Measurements from ENCODE around the gene ABHD14A.
"Not testable (repeated sequence)": the region's sequence is repeated elsewhere in the genome, so short reads cannot be mapped to it uniquely, and the experiment has no call there.

ABHD14A gene

DNA sequence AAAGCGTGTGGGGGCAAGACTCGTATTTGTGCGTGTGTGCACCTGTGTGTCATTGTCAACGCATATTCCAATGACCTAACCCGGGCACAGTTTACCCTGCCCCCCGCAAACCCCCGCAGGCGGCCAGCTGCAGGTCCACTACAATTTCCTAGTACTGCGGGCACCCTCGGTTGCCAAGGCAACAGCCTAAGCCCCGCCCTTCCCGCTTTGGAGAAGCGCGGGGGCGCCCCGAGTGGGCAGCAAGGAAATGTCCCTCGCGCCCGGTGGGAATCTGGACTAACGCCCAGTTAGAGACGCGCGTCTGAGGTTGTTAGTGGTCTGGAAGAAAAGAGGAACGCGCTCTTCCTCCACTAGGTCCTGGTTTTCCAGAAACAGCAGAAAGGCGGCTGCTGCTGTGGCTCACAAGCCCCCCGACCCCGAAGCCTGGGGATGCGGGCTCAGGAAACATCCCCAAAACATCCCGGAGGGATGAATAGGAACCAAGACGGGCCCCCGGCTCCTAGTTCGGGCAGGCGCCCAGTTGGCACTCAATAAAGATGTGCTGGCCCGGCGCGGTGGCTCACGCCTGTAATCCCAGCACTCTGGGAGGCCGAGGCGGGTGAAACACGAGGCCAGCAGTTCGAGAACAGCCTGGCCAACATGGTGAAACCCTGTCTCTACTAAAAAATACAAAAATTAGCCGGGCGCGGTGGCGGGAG, 1.1 kb downstream of the ABHD14A start:
- no peak for DNase-seq

DNA sequence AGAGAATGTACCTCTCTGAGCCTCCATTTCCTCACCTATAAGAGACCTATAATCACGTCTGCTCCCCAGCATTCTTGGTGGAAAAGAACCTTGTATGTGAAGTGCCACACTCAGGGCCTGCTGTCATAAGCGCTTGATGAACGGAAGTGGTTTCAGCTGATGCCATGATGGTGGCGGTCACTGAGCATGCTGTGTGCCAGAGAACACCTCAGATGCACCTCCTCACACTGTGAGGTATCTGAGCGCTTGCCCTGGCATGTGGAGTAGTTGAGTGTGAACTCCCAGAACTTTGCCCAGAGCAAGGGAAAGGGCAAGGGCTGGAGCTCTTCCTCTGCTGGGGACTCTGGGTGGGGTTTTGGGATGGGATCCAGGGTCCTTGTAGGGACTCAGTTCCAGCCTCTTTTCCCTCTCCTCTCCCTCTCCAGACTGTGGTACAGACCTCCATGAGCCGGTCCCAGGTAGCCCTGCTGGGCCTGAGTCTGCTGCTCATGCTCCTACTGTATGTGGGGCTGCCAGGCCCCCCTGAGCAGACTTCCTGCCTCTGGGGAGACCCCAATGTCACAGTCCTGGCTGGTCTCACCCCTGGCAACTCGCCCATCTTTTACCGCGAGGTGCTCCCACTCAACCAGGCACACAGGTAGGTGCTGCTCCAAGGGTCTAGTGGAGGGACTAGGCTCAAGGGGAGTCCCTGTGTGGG, 2.7 kb downstream of the ABHD14A start:
- no peak for DNase-seq

DNA sequence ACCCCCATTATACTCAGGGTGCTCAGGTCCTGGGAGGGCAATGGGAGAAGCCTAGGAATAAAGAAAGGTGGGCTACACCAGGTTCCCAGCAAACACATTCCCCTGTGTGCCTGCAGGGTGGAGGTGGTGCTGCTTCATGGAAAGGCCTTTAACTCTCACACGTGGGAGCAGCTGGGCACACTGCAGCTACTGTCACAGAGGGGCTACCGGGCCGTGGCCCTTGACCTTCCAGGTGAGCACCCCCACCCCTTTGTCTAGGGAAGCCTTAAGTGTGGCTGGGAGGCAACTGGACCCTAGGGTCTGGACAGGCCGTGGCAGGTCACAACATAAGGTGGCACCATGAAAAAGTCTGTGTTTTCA, 3.3 kb downstream of the ABHD14A start:
- no peak for DNase-seq

DNA sequence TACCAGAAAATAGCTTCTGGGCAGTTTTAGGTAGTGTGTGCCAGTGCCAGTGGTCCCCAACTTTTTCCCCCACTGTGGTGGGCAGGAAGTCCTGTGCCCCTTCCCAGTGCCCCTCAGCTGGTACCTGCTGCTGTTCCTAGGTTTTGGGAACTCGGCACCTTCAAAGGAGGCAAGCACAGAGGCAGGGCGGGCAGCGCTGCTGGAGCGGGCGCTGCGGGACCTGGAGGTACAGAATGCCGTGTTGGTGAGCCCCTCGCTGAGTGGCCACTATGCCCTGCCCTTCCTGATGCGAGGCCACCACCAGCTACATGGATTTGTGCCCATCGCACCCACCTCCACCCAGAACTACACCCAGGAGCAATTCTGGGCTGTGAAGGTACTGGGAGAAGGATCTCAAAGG, 5.4 kb downstream of the ABHD14A start:
- no peak for DNase-seq

DNA sequence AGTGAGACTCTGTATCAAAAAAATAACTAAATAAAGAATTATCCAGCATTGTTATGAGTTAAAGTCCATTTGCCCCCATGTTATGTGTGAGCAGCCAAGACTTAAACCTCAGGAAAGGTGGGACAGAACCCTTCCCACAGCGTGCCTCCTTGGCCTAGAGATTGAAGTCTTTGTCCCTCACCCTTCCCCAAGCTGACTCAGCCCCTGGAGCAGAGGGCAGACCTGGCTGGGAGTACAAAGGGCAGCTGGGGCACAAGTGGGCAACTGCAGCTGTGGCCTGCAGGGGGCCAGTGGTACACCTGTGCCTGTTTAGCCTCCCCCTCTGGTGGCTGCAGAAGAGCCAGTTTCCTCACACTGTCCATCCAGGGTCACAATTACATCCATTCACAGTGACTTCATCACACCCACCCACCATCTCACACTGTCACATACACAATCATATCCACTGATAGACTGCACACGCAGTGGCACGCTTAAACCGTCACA, 7.5 kb downstream of the ABHD14A start:
- peak; percentile 76 to 78 for DNase-seq

DNA sequence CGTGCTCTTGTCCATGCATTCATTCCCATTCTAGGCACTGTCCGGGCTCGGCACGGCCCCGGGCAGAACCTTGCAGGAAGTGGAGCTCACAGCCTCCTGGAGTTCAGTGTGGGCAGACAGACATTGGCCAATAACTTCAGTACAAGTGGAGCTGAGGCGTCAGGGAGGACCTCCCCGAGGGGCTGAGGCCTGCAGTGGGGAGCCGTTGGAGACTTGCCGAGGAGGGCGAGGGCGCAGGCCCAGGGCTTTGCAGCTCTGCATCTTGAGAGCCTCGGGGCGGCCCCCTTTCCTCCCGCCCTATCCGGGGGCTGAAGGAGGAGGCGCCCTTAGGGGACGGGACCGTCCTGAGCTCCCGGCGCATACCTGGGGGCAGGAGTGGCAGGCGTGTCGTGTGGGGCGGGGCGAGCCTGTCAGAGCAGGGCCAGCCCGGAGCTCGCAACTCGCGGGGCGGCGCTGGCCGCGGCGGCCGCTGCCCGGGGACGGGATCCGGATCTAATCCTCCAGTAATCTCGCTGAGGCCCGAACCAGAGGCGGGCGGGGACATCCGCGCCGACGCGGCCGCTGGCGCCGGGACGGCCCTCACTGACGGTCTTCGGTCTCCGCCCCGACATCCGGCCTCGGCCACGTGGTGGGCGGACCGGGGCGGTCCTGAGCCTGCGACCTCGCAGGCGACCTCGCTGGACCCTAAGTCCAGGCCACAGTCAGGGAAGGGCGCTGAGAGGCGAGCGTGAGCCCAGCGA, 8.1 kb downstream of the ABHD14A start, which contains the start of gene ACY1:
Gene ACY1, plus strand, starts transcription at position 698 of the 740 bp plus-strand sequence. CDS start 530 bp downstream, outside the sequence.
- DNase-seq = peak; percentile 83 to 87

DNA sequence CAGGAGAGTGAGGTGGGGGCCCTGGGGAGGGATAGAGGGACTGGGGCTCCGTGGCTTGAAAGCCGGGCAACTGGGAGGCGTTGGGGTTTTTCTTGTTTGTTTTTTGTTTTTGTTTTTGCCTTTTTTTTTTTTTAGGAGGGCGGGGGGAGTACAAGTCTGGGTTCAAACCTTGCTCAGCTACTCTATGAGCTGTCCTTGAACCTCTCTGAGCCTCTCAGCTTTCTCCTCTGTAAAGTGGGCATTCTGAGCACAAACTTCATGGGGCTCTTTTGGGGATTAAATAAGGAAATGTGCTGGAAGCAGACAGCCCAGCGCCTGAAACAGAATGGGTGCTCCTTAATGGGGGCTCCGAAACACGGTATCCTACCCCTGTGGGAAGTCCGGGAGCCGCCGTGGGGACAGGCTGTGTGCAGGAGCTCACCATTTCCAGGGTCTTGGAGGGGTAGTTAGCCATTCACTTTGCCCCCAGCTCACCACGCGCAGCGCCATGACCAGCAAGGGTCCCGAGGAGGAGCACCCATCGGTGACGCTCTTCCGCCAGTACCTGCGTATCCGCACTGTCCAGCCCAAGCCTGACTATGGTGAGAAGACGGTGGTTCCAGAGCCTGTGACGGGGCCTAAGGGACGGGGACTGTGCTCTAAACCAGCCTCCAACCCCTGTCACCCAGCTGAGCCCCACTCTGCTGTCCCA, 8.9 kb downstream of the ABHD14A start:
- DNase-seq = no peak

DNA sequence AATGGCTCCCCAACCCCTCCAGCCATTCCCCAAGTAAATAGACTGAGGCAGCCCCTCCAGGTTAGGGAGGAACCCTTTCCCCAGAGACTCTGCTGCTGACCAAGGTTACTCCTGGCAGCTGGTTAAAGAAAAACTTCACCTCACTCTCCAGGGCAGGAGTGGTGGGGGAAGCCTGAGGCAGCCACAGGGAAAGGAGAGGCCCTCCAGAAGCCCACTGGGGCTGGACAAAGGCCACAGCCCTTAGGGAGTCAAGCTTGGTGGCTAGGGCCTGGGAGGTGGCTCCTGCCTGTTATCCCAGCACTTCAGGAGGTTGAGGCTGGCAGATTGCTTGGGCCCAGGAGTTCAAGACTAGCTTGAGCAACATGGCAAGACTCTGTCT, 9.4 kb downstream of the ABHD14A start:
- DNase-seq = no peak

DNA sequence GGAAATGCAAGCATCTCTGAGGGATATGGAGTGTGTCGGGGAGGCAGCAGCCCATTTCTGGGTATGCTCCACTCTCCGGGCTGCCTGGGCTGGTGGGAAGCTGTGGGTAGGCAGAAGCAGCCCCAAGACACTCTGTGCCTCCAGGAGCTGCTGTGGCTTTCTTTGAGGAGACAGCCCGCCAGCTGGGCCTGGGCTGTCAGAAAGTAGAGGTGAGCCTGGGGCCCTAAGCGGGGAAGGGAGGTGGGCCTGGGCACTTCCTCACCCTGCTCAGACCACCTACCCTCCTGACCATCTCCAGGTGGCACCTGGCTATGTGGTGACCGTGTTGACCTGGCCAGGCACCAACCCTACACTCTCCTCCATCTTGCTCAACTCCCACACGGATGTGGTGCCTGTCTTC, 10.2 kb downstream of the ABHD14A start:
- DNase-seq = no peak

DNA sequence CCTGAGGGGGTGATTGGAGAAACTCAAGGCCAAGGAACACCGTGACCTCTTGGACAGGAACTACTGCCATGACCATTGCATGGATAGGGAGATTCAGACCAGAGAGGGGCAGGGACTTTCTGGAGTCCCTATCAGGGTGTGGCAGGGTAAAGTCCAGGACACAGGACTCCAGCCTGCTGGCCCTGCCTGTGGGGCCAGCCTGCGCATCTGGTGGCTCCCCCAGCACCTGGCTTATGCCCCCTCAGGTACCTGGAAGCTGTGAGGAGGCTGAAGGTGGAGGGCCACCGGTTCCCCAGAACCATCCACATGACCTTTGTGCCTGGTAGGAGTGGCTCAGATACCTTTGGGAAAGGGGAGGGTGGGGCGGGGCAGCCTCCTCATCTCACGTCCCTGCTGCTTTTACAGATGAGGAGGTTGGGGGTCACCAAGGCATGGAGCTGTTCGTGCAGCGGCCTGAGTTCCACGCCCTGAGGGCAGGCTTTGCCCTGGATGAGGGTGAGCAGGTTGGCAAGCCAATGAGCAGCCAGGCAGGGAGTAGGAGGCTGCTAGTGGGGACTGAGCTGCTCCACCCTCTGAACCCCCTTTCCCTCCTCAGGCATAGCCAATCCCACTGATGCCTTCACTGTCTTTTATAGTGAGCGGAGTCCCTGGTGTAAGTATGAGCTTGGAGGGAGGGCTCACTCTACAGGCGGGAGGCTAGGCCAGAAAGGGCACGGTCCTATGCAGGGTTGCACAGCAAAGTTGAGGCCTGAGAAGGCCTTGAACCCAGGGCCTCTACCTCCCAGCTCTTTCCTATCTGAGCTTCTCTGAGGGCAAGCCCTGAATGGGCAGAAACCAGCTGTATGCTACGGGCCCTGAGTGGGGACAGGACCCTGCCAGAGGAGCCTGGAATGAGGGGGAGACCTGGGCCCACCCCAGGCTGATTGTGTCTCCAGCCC, 11.4 kb downstream of the ABHD14A start:
- DNase-seq = no peak

DNA sequence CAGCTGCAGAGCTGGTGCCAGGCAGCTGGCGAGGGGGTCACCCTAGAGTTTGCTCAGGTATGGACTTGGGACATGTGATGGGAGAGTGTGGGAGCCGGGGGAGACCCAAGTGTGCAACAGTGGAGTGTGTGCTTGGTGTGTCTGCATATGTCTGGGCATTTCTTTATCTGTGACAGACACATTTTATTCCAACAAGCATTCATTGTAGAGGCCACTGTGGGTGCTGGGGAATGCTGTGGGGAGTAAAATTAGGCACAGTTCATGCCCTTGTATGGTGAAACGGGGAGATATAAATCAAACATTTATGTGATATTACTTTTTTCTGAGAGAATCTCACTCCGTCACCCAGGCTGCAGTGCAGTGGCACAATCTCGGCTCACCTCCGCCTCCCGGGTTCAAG, 12.7 kb downstream of the ABHD14A start:
- DNase-seq = no peak

DNA sequence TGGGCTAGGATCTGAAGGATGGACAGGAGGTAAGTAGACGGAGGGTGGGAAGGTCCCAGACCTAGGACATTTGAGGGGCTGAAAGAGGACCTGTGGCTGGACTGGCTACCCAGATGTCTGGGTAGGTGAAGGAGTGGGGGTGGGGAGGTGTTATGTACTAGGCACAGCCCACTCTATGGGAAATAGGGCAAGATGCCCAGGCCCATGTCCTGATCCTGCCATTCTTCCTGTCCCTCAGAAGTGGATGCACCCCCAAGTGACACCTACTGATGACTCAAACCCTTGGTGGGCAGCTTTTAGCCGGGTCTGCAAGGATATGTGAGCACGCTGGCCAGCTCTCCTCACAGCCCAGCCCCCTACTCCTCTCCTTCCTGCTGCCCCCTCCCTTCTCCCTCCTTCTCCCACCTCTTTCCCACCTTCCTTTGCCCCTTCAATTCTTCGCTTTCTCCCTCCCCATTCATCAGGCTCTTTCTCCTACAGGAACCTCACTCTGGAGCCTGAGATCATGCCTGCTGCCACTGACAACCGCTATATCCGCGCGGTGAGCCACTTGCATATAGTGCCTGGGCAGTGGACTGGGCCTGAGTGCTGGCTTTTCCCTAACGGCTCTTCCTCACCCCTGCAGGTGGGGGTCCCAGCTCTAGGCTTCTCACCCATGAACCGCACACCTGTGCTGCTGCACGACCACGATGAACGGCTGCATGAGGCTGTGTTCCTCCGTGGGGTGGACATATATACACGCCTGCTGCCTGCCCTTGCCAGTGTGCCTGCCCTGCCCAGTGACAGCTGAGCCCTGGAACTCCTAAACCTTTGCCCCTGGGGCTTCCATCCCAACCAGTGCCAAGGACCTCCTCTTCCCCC, 13.7 kb downstream of the ABHD14A start:
- no peak for DNase-seq

DNA sequence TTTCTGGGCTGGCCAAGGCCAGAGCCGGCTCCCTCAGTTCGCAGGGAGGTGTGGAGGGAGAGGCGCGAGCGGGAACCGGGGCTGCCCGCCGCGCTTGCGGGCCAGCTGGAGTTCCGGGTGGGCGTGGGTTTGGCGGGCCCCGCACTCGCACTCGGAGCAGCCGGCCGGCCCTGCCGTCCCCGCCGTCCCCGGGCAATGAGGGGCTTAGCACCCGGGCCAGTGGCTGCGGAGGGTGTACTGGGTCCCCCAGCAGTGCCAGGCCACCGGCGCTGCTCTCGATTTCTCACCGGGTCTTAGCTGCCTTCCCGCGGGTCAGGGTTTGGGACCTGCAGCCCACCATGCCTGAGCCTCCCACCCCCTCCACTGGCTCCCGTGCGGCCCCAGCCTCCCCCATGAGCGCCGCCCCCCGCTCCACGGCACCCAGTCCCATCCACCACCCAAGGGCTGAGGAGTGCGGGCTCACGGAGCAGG, 15.7 kb downstream of the ABHD14A start:
- not testable (repeated sequence) for DNase-seq

DNA sequence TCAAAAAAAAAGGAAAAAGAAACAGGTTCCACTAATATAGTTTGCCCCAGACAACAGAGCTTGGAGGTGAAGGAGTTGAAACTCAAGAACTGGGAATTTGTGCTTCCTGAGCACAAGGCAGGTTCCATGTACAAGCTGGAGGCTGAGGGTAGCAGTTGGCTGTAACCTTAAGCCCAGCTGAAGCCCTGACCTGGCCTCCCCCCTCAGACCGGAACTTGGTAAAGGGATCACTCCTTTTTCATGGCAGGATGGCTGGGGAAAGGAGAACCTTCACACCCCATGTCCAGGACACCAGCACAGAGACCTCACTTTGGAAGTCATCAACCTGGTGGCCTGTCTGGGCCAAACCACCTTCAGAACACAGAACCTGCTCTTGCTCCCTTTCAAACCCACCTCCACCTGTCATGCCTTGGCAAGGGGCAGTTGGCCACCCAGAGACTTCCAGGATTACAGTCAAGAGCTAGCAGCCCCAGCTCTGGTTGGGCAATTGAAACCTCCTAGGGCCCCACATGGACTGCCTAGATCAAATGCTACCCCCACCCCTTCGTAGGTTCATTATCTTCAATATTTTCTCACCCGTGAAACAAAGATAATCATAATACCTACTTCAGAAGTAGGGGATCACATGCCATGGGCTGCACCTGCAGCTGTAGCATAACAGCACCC, 17.3 kb downstream of the ABHD14A start:
- DNase-seq = no peak

DNA sequence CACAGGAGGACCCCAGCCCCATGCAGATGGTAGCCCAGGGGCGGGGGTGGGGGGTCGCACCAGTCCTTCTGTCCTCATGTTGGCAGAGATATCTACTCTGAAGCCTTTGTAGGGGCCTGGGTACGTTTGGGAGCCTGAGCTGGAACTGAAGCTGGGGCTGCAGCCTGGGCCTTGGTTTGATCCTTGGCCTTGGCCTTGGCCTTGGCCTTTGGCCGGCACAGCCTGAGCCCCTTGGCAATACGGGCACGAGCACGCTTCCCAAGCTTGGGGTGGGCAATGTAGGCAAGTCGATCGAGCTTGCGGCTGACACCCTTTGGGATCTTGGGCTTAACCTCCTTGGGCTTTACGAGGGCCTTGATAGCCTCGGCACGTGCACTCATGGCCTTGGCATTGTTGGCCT, 18.8 kb downstream of the ABHD14A start:
- not testable (repeated sequence) for DNase-seq

DNA sequence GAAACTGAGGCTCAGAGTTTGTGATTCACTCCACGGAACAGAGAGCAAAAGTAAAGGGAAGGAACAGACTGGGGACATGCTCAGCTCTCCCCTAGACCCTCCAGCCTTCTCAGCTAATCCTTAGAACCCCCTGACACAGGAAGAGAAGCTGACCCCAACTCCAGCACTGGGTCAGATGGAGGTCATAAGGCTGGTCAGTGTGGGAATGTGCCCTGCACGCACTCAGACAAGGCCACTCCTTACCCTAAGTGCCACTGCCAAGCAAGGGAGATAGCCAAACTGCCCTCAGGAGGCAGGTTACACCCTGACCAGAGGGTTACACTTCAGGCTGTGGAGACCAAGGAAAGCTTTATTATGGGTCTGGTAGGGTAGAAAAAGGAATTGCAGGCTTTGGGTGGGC, 19.7 kb downstream of the ABHD14A start:
- no peak for DNase-seq

DNA sequence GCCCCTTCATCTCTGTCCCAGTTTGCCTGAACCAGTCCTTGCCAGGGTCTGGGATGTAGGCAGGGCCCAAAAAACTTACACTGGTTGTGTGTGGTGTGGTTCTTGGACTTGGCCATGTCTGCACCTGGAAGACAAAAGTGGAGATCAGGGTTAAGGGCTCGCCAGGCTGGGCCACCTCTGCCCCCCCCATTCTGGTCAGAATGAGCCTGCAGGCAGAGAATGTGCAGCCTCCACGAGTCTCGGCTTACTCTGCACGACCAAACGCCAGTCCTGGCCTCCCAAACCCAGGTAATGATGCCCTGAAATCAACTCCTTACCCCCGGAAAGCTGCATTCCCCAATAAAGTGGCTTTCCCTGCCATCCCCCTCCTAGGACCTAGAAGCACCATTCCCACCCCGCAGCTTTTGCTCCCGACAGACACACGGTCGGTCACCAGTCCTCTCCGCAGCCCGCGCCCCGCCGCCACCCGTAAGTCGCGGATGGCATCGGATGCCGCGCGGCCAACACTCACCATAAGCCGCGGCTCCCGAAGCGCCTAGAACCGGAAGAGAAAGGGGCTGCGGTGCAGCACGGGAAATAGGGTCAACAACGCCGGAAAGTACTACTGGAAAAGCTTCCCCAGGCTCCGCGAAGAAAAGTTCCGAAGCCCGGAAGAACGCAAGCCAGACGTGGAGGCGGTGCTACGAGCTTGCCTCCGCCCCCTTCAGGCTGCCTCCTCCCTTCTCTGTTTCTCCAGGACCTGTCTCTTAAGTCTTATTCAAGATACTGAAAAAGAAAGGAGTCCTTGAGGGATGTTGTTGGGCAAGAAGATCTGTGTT, 20.7 kb downstream of the ABHD14A start, which contains the start of gene RPL29:
Gene RPL29, minus strand, starts transcription at position 550 of the 818 bp plus-strand sequence. Its CDS starts 434 bp downstream, at position 116.
- DNase-seq = peak; percentile 98 to 99

DNA sequence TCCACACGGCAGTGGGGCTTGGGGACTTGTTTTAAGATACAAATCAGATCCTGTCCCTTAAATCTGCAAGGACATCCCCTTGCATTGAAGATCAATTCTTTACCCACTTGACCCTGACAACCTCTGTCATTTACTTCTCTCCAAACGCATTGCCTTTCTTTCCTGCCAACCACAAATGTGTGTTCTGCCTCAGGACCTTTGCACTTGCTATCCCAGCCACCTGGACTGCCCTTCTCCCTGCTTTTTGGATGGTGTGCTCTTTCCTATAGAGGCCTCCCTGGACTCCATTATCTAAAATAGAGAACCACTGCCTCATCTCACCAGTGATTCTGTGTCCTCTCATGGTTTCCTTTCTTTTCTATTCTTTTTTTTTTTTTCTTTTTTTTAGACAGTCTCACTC, 22.3 kb downstream of the ABHD14A start:
- no peak for DNase-seq

DNA sequence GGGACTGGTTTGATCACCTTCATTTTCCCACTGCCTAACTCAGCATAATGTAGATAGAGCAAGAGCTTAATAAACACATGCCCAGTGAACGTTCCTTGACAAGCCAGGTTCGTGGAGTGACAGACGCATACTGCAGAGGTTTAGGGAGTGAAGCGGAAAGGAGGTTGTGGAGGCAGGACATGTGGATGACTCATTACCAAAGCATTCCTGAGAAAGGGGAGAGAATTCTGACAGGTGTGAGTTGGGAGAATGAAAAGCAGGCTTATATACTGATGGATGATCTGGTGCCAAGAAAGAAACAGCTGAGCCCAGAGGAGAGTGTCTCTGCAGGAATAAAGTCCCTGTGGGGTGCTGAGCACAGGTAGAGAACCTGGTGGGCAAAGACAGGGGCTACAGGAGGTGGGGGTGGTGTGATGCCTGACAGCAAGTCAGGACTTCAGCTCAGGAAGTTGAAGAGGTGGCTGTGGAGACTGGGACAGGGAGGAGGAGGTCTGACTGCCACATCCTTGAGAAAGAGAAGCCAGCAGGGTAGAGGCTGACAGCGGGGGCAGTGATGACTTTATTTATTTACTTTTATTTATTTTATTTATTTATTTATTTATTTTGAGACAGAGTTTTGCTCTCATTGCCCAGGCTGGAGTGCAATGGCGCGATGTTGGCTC, 23.2 kb downstream of the ABHD14A start:
- no peak for DNase-seq
